Neural crest cell (in vitro differentiated cells): Measurements from ENCODE around the gene LGALS9. TPM values are rescaled to one million over a fixed set of nuclear protein-coding genes. Genes with fewer than 3 reads are reported as not detected.

ENCODE experiments used
- DNase-seq: peaks from one replicate; pipeline ENCODE4 v3.0.0; 2021; ENCODE audit warnings: low read depth, mixed read lengths, low spot score
- H3K27ac Mint-ChIP-seq: one replicate; pipeline ENCODE4 v1.8.0; 2021; ENCODE audit warnings: mild to moderate bottlenecking, mixed read lengths; ENCODE audit not compliant: unreplicated experiment
- H3K27me3 Mint-ChIP-seq: 2 replicates; pipeline ENCODE4 v1.8.0; 2021; ENCODE audit warnings: low read depth, mild to moderate bottlenecking, mixed read lengths
- H3K36me3 Mint-ChIP-seq: 2 replicates; pipeline ENCODE4 v1.8.0; 2021; ENCODE audit warnings: low read depth, mild to moderate bottlenecking, mixed read lengths
- H3K4me1 Mint-ChIP-seq: 2 replicates; pipeline ENCODE4 v1.8.0; 2021; ENCODE audit warnings: mixed read lengths
- H3K4me3 Mint-ChIP-seq: one replicate; pipeline ENCODE4 v1.8.0; 2021; ENCODE audit warnings: mild to moderate bottlenecking, mixed read lengths
- H3K9me3 Mint-ChIP-seq: 2 replicates; pipeline ENCODE4 v1.8.0; 2021; ENCODE audit warnings: mixed read lengths
- total RNA-seq: library from RNA; stranded (reverse); gene quantifications from 2 replicates; pipeline ENCODE4 v1.2.1, GENCODE V29; 2021
- TF ChIP-seq, protein P1 (sequence below): fragments of 200-600 bp; sonication (generic); conservative IDR thresholded peaks from 2 replicates; pipeline ENCODE4 v1.5.0; 2021; ENCODE audit warnings: antibody characterized with exemption, mild to moderate bottlenecking

The LGALS9 gene
- total RNA-seq, 1 donor from 2014 or later: 0.84 TPM

DNA sequence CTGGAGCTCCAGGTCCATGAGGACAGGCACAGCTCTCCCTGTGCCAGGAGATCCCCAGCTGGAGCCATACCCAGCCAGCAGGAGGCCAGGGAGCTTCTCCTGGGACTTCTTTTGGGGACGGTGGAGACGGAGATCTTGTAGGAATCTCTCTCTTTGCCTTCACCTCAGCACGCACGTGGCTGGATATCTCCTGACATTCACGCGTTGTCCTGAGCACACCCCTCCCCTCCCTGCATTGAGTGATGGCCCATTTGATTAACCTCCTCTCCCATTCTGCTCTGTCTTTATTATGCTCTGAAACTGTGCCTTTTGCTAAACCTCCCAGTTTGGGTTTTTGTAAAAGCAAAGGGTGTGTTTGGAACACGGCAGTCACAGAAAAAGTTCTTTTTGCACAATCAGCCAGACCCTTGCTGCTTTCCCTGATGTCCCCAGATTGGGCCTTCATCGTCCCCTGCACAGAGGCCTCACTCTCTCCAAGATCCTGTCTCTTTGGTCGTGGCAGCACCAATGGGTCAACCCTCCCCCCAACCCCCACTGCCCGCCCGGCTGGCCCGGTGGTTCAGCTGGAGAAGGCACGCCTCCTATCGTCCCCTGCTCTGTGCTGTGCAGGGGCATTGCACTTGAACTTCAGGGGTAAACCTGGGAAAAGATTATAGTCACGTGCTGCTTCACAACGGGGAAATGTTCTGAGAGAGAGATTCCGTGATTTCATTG is 32.5 kb upstream of the LGALS9 start:
- TF ChIP-seq, protein P1, sequence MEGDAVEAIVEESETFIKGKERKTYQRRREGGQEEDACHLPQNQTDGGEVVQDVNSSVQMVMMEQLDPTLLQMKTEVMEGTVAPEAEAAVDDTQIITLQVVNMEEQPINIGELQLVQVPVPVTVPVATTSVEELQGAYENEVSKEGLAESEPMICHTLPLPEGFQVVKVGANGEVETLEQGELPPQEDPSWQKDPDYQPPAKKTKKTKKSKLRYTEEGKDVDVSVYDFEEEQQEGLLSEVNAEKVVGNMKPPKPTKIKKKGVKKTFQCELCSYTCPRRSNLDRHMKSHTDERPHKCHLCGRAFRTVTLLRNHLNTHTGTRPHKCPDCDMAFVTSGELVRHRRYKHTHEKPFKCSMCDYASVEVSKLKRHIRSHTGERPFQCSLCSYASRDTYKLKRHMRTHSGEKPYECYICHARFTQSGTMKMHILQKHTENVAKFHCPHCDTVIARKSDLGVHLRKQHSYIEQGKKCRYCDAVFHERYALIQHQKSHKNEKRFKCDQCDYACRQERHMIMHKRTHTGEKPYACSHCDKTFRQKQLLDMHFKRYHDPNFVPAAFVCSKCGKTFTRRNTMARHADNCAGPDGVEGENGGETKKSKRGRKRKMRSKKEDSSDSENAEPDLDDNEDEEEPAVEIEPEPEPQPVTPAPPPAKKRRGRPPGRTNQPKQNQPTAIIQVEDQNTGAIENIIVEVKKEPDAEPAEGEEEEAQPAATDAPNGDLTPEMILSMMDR: no peak
- DNase-seq: no peak
- no peak overlapping the region for H3K4me3 Mint-ChIP-seq
- H3K36me3 Mint-ChIP-seq: no peaks in the 10 kb centered on the region
- no peaks in the 10 kb centered on the region for H3K9me3 Mint-ChIP-seq
- no peak overlapping the region for H3K27ac Mint-ChIP-seq
- H3K4me1 Mint-ChIP-seq: peaks cover 14% of the 10 kb centered on the region
- no peaks in the 10 kb centered on the region for H3K27me3 Mint-ChIP-seq

DNA sequence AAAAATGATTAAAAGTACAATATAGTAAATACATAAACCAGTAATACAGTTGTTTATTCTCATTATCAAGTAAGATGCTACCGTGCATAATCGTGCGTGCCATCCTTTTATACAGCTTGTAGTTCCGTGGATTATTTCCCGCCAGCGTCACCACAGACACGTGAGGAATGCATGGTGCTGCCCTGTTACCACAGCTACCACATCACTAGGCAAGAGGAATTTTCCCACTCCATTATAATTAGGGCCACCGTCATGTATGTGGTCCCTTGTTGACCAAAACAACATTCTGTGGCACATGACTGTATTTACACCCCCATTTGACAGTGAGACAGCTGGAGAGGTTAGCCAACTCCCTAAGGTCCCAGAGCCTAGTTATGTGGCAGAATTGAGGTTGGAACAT is 30.5 kb upstream of the LGALS9 start:
- peaks cover 14% of the 10 kb centered on the region for H3K4me1 Mint-ChIP-seq
- TF ChIP-seq, protein P1: no peak
- DNase-seq: no peak
- no peak overlapping the region for H3K4me3 Mint-ChIP-seq
- no peak overlapping the region for H3K27ac Mint-ChIP-seq
- no peaks in the 10 kb centered on the region for H3K27me3 Mint-ChIP-seq
- H3K36me3 Mint-ChIP-seq: no peaks in the 10 kb centered on the region
- H3K9me3 Mint-ChIP-seq: no peaks in the 10 kb centered on the region

DNA sequence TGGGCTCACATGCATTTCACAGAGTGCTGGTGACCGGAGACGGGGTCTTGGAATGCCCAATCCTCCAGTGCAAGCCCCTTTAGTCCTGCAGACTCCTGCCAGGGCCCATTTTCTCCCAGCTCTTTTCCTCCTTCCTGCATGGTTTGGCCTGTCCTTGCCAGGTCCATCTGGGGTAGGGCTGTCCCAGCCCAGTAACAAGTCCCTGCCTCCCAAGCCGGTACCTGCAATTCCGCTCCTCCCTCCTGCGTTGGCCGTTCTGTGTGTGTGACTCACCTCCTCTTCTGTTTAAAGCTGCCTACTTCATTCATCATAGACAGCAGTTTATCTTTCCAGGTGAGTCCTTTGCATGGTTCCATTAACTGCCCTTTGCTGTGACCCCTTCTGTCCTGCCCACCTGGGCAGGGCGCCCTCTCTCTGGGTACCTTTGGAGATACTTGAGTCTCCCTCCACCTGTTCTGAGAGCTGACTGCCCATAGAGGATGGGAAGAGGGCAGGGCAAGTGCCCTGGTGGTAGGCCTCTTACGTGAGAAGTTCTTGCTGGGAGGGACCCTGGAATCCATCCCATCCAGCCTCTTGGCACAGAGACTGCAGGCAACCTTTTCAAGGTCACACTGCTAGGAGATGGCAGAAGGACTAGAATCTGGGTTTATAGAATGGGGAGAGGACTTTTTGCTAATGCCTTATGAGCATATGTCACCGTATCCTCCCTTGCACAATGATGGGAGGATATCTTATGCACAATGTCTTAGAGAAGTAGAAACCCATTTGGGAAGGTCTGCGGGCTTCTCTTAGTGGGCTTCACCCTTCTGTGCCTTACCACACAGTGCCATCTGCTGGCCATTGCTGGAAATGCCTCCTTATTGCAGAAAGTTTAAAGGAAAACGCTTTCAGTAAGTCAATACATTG is 29.7 kb upstream of the LGALS9 start:
- Mint-ChIP-seq H3K4me1 (peaks cover 14% of the 10 kb centered on the region), H3K9me3 (no peaks in the 10 kb centered on the region), H3K4me3 (no peak overlapping the region), H3K27ac (no peak overlapping the region), H3K36me3 (no peaks in the 10 kb centered on the region), H3K27me3 (no peaks in the 10 kb centered on the region)
- peak; percentile 93 for DNase-seq
- TF ChIP-seq, protein P1: peak; percentile 98

DNA sequence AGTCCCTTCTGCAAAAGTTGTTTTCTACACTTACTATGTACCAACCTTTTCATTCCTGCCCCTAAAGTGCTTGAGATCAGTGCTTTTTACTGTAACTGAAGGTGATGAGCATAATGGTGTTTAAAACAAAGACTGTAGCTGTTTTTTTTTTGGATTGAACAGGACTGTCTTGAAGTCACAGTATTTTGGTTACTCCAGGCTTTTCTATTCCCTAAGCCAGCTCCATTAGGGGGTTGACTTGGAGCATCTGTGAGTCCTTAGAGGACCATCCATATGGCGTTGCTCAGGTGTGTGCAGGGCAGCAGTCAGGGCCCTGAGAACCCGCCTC is 29.0 kb upstream of the LGALS9 start:
- Mint-ChIP-seq H3K4me3 (no peak overlapping the region), H3K9me3 (no peaks in the 10 kb centered on the region), H3K4me1 (peaks cover 14% of the 10 kb centered on the region)

DNA sequence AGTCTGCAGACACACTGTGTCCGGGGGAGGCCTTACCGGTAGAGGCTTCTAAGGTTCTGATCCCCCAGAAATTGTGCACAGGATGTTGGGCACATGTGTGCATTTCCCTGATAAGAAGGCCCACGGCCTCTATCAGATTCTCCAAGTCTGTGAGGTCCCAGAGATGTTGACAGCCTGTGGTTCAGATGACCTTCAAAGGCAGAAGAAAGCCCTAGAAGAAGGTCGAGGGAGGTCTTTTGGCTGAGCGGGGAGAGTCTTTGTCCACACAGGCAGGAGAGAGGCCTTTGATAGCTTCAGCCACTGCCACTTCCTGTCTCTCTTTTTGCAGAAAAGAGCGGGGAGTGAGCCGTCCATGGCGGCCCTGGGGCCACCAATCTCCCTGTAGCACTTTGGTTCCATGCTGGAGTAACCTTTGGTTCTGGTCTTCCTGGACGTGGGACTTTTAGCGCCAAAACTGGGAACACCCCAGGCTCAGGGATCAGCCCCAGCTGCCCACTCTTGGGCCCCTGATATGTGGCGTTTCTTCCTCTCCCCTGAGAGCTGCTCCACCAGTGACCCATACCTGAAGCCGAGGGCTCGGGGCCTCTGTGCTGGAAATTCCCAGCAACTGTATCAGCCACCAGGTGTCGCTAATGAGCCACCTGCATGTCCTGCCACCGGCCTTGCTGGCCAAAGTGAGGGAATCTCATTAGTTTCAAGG is 28.1 kb upstream of the LGALS9 start:
- Mint-ChIP-seq H3K27me3 (no peaks in the 10 kb centered on the region), H3K9me3 (no peaks in the 10 kb centered on the region), H3K4me1 (peaks cover 14% of the 10 kb centered on the region), H3K4me3 (no peak overlapping the region), H3K36me3 (no peaks in the 10 kb centered on the region), H3K27ac (no peak overlapping the region)
- TF ChIP-seq, protein P1: peak; percentile 95
- DNase-seq: peak; percentile 86

More for the DNA sequence above, 29.0 kb upstream of the LGALS9 start:
- TF ChIP-seq, protein P1: peak; percentile 27
- H3K27me3 Mint-ChIP-seq: no peaks in the 10 kb centered on the region
- DNase-seq: no peak
- H3K36me3 Mint-ChIP-seq: no peaks in the 10 kb centered on the region
- H3K27ac Mint-ChIP-seq: no peak overlapping the region
